A673 (cell line): ENCODE data around the gene SCRN1.

Experiments used
- CTCF ChIP-seq: fragments of 300-800, 200-600 bp; sonication (generic); conservative IDR thresholded peaks from 2 replicates; pipeline ENCODE4 v1.5.1; 2017; ENCODE audit warnings: low read depth, mild to moderate bottlenecking, antibody characterized with exemption, low read length, moderate library complexity, mixed read lengths
- EZH2 ChIP-seq: fragments of 200-600 bp; sonication (generic); IDR thresholded peaks from 2 replicates; pipeline ENCODE4 v1.6.1; 2017; ENCODE audit warnings: borderline replicate concordance, low read depth, mild to moderate bottlenecking, mixed read lengths, antibody characterized with exemption, low read length; ENCODE audit not compliant: poor library complexity, severe bottlenecking

- TF ChIP-seq CTCF (no peak), EZH2 (no peak)
Observed at GRCh38 chr7:29885626-29886025, 104.0 kb downstream of the SCRN1 start.
